ENCODE results near the gene CEP85. TPM values are rescaled to one million over a fixed set of nuclear protein-coding genes. Genes with fewer than 3 reads are reported as not detected.

Gene CEP85
- polyA plus RNA-seq, 3 donors: 8.2 to 32.5 (median 10.9) TPM

GRCh38 chr1:26197301-26197700, 36.7 kb upstream of the CEP85 start:
- TF ChIP-seq CTCF (IDR thresholded peaks at IDR 0.05): no peak
- H3K36me3 Mint-ChIP-seq: no peaks in the 10 kb centered on the region
- H3K4me1 Mint-ChIP-seq: peaks cover 13% of the 10 kb centered on the region
- peaks cover 6 to 14% (median 12%) of the 10 kb centered on the region in 3 donors for H3K27me3 Mint-ChIP-seq (ENCODE audit: low read depth in 3 of 3)
- no peaks in the 10 kb centered on the region for H4K20me1 ChIP-seq (ENCODE audit: insufficient read depth, low read length)
- H3K9ac ChIP-seq (ENCODE audit: insufficient read depth, low read length, poor library complexity, severe bottlenecking): no peak overlapping the region
- H3K79me2 ChIP-seq (ENCODE audit: insufficient read depth, low read length): no peaks in the 10 kb centered on the region
- H3K4me3 ChIP-seq (replicated peaks in 1 of 3; ENCODE audit: low read depth in 2 of 3, low read length in 3 of 3): no peak overlapping the region
- no peaks in the 10 kb centered on the region for H3K27me3 ChIP-seq (ENCODE audit: control insufficient read depth in 2 of 2, insufficient read depth in 2 of 2, low read length in 2 of 2)
- no peaks in the 10 kb centered on the region for H3K36me3 ChIP-seq (replicated peaks in 1 of 2; ENCODE audit: control insufficient read depth in 1 of 2, insufficient read depth in 2 of 2, low read length in 2 of 2)
- no peak overlapping the region for H2AFZ ChIP-seq (ENCODE audit: insufficient read depth, low read depth, low read length, poor library complexity, severe bottlenecking)
- no peak overlapping the region for H3K4me2 ChIP-seq (replicated peaks; ENCODE audit: extremely low read depth, low read length, poor library complexity, severe bottlenecking)
- DNase-seq: no peak
- intact Hi-C loops (cut with micrococcal nuclease): no loop called here
- H3K27ac ChIP-seq (ENCODE audit: low read depth in 1 of 2, low read length in 2 of 2): no peak overlapping the region
- 100% methylated on average over 2 of the region's 3 CpGs for WGBS (ENCODE audit: insufficient coverage)
- H3K4me3 Mint-ChIP-seq: no peak overlapping the region
- H3K27ac Mint-ChIP-seq: no peak overlapping the region
- H3K4me1 ChIP-seq (ENCODE audit: control insufficient read depth in 1 of 2, insufficient read depth in 2 of 2, low read length in 2 of 2): no peaks in the 10 kb centered on the region
- H3K9me3 ChIP-seq (replicated peaks in 1 of 2; ENCODE audit: control insufficient read depth in 1 of 2, insufficient read depth in 1 of 2, low read length in 2 of 2): no peaks in the 10 kb centered on the region
- no peaks in the 10 kb centered on the region for H3K9me3 Mint-ChIP-seq

- Mint-ChIP-seq H3K27me3 (ENCODE audit: low read depth in 3 of 3) (peaks cover 11 to 15% (median 14%) of the 10 kb centered on the region in 3 donors), H3K36me3 (no peaks in the 10 kb centered on the region), H3K27ac (no peak overlapping the region), H3K4me1 (peaks cover 13% of the 10 kb centered on the region), H3K4me3 (no peak overlapping the region), H3K9me3 (no peaks in the 10 kb centered on the region)
- H2AFZ ChIP-seq (ENCODE audit: insufficient read depth, low read depth, low read length, poor library complexity, severe bottlenecking): no peak overlapping the region
- H3K4me3 ChIP-seq (replicated peaks in 1 of 3; ENCODE audit: low read depth in 2 of 3, low read length in 3 of 3): no peak overlapping the region
- H4K20me1 ChIP-seq (ENCODE audit: insufficient read depth, low read length): no peaks in the 10 kb centered on the region
- H3K27me3 ChIP-seq (ENCODE audit: control insufficient read depth in 2 of 2, insufficient read depth in 2 of 2, low read length in 2 of 2): no peaks in the 10 kb centered on the region
- H3K79me2 ChIP-seq (ENCODE audit: insufficient read depth, low read length): no peaks in the 10 kb centered on the region
- no peaks in the 10 kb centered on the region for H3K4me1 ChIP-seq (ENCODE audit: control insufficient read depth in 1 of 2, insufficient read depth in 2 of 2, low read length in 2 of 2)
- WGBS (ENCODE audit: insufficient coverage): 94% methylated on average over 11 of the region's 11 CpGs
- H3K4me2 ChIP-seq (replicated peaks; ENCODE audit: extremely low read depth, low read length, poor library complexity, severe bottlenecking): no peak overlapping the region
- DNase-seq: no peak
- H3K9ac ChIP-seq (ENCODE audit: insufficient read depth, low read length, poor library complexity, severe bottlenecking): no peak overlapping the region
- no peaks in the 10 kb centered on the region for H3K9me3 ChIP-seq (replicated peaks in 1 of 2; ENCODE audit: control insufficient read depth in 1 of 2, insufficient read depth in 1 of 2, low read length in 2 of 2)
- H3K36me3 ChIP-seq (replicated peaks in 1 of 2; ENCODE audit: control insufficient read depth in 1 of 2, insufficient read depth in 2 of 2, low read length in 2 of 2): no peaks in the 10 kb centered on the region
- no peak overlapping the region for H3K27ac ChIP-seq (ENCODE audit: low read depth in 1 of 2, low read length in 2 of 2)
- intact Hi-C loops (cut with micrococcal nuclease): no loop called here
- no peak for TF ChIP-seq CTCF (IDR thresholded peaks at IDR 0.05)
Measured at GRCh38 chr1:26197813-26198212, 36.2 kb upstream of the CEP85 start.

Data from CD14-positive monocyte (primary cell).